NCI-H526 (cell line): ENCODE results near the gene GAGE1.
"Not testable (repeated sequence)": the region's sequence is repeated elsewhere in the genome, so short reads cannot be mapped to it uniquely, and the experiment has no call there.

Source experiments
- DNase-seq, 2 experiments: peaks; one replicate each; lab custom pipeline; 2025; lab: John Stamatoyannopoulos, UW

Gene GAGE1

DNA sequence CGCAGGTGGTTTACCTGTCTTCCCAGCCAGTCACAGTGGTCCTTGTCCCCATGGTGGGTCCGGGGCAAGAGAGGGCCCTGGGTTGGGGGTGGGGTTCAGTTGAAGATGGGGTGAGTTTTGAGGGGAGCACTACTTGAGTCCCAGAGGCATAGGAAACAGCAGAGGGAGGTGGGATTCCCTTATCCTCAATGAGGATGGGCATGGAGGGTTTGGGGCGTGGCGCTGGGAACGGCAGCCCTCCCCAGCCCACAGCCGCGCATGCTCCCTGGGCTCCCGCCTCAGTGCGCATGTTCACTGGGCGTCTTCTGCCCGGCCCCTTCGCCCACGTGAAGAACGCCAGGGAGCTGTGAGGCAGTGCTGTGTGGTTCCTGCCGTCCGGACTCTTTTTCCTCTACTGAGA is at the start of gene GAGE1:
Gene GAGE1 (plus strand): TSS at position 301 of the 400 bp plus-strand sequence. CDS start 1,155 bp downstream, outside the sequence.
- not testable (repeated sequence) for DNase-seq

DNA sequence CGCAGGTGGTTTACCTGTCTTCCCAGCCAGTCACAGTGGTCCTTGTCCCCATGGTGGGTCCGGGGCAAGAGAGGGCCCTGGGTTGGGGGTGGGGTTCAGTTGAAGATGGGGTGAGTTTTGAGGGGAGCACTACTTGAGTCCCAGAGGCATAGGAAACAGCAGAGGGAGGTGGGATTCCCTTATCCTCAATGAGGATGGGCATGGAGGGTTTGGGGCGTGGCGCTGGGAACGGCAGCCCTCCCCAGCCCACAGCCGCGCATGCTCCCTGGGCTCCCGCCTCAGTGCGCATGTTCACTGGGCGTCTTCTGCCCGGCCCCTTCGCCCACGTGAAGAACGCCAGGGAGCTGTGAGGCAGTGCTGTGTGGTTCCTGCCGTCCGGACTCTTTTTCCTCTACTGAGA is 47.8 kb upstream of the GAGE1 start, which contains the start of gene GAGE12E:
Gene GAGE12E (plus strand): TSS at position 301 of the 400 bp plus-strand sequence. CDS start 1,155 bp downstream, outside the sequence.
- not testable (repeated sequence) for DNase-seq

DNA sequence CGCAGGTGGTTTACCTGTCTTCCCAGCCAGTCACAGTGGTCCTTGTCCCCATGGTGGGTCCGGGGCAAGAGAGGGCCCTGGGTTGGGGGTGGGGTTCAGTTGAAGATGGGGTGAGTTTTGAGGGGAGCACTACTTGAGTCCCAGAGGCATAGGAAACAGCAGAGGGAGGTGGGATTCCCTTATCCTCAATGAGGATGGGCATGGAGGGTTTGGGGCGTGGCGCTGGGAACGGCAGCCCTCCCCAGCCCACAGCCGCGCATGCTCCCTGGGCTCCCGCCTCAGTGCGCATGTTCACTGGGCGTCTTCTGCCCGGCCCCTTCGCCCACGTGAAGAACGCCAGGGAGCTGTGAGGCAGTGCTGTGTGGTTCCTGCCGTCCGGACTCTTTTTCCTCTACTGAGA is 38.3 kb upstream of the GAGE1 start, which contains the start of gene GAGE12F:
Gene GAGE12F (plus strand): TSS at position 301 of the 400 bp plus-strand sequence. CDS start 1,155 bp downstream, outside the sequence.
- not testable (repeated sequence) for DNase-seq

DNA sequence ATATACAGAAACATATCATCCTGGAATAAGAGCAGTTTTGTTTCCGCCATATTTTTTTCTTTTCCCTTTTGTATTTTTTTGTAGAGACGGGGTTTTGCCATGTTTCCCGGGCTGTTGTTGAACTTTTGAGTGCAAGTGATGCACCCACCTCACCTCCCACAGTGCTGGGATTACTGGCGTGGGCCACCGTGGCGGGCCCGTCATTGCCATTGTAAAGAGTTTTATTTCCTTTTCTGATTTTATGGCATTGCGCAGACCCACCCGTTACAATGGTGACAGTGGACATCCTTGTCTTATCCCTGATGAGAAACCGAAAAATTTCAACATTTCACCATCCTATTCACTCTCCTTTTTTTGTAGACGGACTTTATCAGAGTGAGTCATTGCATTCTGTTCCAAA is 30.1 kb upstream of the GAGE1 start:
- not testable (repeated sequence) for DNase-seq

DNA sequence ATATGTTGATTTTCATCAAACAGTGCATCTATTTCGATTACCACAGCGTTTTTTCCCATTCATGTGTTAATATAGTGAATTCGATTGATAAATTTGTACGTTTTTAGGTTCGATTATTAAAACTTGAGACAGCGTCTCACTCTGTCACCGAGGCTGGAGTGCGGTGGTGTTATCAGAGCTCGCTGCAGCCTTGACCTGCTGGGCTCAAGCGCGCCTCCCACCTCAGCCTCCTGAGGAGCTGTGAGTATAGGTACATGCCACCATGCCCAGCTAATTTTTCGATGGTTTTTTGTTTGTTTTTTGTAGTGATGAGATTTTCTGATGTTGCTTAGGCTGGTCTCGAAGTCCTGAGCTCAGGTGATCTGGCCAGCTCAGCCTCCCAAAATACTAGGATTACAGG is 29.7 kb upstream of the GAGE1 start:
- not testable (repeated sequence) for DNase-seq

DNA sequence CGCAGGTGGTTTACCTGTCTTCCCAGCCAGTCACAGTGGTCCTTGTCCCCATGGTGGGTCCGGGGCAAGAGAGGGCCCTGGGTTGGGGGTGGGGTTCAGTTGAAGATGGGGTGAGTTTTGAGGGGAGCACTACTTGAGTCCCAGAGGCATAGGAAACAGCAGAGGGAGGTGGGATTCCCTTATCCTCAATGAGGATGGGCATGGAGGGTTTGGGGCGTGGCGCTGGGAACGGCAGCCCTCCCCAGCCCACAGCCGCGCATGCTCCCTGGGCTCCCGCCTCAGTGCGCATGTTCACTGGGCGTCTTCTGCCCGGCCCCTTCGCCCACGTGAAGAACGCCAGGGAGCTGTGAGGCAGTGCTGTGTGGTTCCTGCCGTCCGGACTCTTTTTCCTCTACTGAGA is 28.7 kb upstream of the GAGE1 start, which contains the start of gene GAGE12G:
Gene GAGE12G (plus strand): TSS at position 301 of the 400 bp plus-strand sequence. CDS start 1,155 bp downstream, outside the sequence.
- not testable (repeated sequence) for DNase-seq

GRCh38 chrX:49579649-49580048 is 19.2 kb upstream of the GAGE1 start, which contains the start of gene GAGE12H:
Gene GAGE12H, plus strand, starts transcription at chrX:49579949. Its CDS starts 1,155 bp downstream, at chrX:49581104.
- not testable (repeated sequence) for DNase-seq

DNA sequence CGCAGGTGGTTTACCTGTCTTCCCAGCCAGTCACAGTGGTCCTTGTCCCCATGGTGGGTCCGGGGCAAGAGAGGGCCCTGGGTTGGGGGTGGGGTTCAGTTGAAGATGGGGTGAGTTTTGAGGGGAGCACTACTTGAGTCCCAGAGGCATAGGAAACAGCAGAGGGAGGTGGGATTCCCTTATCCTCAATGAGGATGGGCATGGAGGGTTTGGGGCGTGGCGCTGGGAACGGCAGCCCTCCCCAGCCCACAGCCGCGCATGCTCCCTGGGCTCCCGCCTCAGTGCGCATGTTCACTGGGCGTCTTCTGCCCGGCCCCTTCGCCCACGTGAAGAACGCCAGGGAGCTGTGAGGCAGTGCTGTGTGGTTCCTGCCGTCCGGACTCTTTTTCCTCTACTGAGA is 9.6 kb upstream of the GAGE1 start, which contains the start of gene GAGE2A:
Gene GAGE2A (plus strand): TSS at position 301 of the 400 bp plus-strand sequence. CDS start 1,155 bp downstream, outside the sequence.
- DNase-seq, result not testable (repeated sequence)

GRCh38 chrX:49589769-49590478 is 8.9 kb upstream of the GAGE1 start:
- not testable (repeated sequence) for DNase-seq

GRCh38 chrX:49590488-49590887 is 8.3 kb upstream of the GAGE1 start:
- DNase-seq, result not testable (repeated sequence)

- DNase-seq, result no peak
These were observed 12.0 kb downstream of the GAGE1 start for GRCh38 chrX:49610718-49611310.

DNA sequence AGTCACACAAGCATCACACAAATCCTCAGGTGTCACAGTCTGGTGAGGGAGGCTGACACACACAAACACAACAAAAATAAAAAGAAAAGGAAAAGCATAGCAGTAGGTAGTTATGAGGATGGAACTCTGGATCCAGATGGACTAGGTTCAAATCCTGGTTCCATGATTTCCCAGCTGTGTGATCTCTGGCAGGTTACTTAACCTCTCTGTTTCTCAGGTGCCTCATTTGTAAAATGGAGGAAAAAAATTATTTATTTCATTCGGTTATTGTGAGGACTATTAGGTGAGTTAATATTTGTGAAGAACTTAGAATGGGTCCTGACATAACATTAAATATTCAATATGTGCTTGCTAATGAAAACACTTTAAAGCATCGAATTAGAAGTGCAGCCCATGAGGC is 19.8 kb downstream of the GAGE1 start:
- DNase-seq, result no peak

- DNase-seq, result peak in 1 of 2 experiments; percentile 19
These were observed 28.4 kb downstream of the GAGE1 start for GRCh38 chrX:49627086-49627777.

DNA sequence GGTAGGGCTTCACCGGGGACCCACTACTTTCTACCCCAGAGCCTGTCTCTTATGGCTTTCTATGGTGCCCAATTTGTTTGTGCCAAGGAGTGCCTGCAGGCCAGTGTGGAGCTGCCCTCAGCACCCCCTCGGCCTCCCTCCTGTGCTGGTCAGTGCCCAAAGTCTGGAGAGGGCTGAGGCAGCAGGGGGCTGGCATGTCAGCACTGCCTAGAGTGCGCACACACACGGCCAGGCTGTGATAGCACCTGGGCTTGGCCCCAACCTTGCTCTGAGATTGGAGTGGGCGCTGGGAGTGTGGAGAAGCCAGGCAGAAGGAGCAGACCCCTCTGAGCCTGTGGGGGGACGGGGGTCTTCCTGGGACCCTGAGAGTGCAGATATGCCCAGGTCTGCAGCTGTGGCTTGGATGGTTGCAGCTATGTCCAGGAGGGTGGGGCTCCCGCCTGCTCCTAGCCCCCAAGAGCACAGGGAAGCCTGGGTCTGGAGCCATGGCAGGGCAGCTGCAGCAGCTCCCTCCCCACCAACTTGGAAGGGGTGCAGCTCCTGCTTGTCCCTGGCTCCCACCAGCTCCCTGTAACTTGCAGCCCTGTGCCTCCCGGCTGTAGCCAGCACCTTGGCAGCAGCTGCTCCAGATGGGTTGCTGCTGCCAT is 46.3 kb downstream of the GAGE1 start:
- no peak for DNase-seq

GRCh38 chrX:49656533-49656932 is 57.7 kb downstream of the GAGE1 start:
- DNase-seq, result no peak
